HK-2 (cell line): ENCODE data around the gene HPS4.
A peak's percentile ranks its signal among the peaks of the same experiment; 100 is the strongest.
"Not testable (repeated sequence)": the region's sequence is repeated elsewhere in the genome, so short reads cannot be mapped to it uniquely, and the experiment has no call there.

ENCODE experiments used
- DNase-seq: peaks from one replicate; pipeline ENCODE4 v3.0.0-alpha.2; 2018; ENCODE audit not compliant: unreplicated experiment

Gene HPS4

DNA sequence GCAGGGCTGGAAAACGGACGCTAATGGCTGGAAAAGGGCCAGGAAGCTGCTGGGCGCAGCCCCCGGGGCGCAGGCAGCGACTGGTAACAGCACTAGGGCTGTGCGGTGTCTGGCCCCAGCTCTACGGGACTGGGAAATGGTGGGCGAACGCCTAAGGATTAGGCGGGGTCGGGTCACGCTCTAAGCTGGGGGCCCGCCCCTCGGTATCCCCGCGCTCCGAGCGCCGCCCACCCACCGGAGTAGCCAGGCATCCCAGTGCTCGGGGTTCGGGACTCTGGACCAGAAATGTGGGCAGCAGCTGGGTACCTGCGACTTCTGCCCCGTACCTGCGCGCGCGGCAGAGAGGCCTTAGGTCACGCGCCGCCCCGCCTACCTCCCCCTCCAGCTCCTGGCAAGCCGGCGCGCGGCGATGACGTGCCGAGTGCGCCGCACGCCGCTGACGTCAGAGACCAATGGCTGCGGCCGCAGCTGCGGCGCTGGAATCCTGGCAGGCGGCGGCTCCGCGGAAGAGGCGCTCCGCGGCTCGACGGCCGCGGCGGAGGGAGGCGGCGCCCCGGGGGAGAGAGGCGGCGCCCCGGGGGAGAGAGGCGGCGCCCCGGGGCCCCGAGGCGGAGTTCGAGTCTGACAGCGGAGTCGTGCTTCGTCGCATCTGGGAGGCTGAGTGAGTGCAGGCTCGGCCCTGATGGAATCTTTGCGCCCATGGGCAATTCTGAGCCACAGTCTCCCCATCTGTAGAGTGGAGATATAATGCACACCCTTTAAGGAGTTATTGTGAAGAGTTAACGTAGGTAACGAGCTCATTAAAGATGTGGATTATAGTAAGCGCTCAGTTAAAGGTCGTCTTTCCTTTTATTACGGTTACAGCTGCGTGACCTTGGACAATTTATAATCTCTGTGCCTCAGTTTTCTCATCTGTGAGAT, at the start of gene HPS4, which contains the start of gene SRRD:
TSS of gene HPS4 (minus strand) at position 345 of the 921 bp plus-strand sequence. CDS start 2,021 bp downstream, outside the sequence.
TSS of gene SRRD (plus strand) at position 439 of the 921 bp plus-strand sequence. CDS start at position 453, 14 bp downstream.
- peak; percentile 82 for DNase-seq

DNA sequence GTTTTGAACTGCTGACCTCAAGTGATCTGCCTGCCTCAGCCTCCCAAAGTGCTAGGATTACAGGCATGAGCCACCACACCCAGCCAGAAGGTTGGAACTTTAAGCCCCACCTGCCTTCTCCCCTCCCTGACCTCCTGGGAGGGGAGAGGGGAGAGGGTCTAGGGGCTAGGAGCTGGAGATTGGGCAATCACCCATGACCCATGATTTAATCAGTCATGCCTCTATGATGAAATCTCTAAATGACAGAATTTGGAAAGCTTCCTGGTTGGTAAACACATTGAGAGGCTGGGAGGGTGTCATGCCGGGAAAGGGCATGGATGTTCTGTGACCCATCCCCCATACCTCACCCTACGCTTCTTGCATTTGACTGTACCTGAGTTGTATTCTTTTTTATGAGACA, 45.8 kb upstream of the HPS4 start:
- DNase-seq, result no peak

DNA sequence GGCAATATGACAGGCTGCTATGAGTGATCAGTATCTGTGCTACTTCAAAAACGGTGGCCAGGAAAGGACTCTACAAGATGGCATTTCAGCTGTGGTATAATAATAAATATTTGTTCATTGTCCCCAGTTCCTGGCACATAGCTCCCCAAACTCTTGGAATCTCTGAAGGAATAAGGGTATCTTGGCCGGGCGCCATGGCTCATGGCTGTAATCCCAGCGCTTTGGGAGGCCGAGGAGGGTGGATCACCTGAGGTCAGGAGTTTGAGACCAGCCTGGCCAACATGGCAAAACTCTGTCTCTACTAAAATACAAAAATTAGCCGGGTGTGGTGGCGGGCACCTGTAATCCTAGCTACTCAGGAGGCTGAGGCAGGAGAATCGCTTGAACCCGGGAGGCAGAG, 44.9 kb upstream of the HPS4 start:
- DNase-seq, result not testable (repeated sequence)

DNA sequence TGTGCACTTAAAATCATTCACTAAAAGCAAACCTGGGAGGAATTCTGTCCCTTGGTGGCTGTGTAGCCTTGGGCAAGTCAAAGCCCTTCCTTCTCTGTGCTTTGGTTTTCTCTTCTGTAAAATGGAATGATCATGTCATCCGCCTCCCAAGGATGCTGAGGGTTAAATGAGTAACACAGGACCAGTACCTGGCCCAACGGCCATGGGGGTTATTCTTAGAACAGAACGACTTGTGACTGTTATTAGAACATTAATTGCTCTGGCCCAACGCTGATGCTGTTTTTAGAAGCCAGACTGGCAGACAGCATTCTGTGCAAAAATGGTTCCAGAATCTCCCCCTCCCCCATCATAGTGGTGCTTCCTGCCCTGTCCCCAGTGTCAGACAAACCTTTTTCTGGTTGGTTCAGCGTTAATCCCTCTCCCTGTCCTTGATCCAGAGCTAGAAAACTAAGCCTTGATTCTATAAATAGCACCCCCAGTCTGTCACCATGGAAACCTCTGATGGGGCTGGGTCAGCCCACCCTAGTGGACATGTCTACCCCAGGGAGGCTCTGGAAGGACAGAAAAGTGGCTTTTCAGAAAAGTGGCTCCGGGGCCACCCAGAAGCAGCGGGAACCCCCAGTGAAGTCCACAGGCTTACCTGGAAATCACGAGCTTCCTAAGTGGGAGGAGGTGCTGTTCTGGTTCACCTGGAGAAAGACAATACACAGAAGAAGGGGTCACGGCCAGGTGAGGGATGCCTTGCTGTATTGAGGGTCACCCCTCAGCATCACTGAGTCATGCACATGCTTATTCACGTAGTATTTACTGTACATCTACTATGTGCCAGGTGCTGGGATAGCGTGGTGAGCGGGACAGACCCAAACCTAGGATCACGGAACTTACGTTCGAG, 44.2 kb upstream of the HPS4 start:
- DNase-seq, result no peak

DNA sequence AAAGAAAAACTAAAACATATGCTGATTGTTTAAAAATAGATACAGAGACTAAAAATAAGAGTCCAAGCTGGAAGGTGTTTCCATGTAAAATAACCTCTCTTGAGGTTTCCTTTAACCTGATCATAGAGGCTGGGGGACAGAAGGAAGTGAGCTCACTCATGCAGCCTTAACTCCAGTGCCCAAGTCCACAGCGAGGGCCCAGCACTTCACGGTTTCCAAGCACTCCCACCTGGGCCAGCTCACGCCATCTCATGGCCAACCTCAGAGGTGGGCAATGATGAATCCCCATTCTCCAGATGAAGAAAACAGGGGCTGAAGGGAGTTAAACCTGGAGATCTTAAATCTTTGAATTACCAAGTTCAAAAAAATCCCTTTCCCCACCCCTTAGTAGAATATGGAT, 43.6 kb upstream of the HPS4 start:
- DNase-seq, result no peak

DNA sequence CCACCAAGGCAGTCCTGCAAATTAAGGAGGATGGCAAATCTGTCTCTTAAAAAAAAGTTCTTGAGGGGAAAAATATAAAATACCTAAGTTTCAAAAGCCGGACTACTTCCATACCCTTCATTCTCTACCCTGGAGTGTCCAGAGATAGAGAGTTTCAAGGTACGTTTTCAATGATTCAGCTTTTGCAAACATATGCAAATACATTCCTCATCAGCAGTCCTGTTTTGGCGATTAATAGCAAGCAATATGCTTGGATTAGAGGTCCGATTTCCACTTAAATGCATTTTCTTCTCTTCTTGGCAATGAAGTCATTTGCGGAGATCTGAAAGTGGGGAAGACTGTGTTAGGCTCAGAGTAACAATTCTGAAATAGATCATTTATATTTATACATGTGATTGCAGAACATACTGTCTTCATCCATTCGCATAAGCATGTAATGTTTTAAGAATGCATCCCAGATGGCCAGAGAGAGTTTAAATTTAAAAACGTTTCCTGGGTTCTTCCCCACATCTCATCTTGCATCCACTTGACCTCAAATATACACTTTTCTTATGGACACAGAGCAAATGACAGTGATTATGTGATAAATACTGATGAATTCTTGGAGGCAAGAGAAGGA, 42.5 kb upstream of the HPS4 start:
- no peak for DNase-seq

DNA sequence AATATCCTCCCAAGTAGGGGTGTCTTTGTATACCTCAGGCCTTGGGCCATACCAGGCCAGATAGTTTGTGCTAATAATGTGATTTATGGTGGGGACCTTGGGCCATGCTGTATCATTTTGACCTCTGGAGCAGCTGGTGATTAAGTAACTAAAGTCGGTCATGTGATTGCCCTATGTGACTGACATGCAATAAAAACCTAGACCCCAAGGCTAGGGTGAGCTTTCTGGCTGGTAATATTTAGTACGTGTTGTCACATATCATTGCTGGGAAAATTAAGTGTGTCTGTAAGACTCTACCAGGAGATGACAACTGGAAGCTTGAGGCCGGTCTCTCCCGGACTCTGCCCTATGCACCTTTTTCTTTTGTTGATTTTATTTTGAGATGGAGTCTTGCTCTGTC, 41.3 kb upstream of the HPS4 start:
- no peak for DNase-seq

DNA sequence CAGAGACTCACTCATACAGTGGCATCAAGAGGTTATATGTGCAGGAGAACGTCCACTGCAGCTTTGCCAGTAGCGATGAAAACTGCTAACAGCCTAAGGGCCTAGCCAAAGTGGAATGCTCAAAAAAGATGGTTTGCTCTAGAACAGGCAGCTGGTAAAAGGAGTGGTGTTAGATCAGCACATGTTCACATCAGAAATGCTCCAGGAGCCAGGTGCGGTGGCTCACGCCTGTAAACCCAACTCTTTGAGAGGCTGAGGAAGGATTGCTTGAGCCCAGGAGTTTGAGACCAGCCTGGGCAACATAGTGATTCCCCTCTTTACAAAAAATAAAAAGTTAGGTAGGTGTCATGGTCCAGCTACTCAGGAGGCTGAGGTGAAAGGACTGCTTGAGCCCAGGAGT, 39.0 kb upstream of the HPS4 start:
- DNase-seq, result no peak

DNA sequence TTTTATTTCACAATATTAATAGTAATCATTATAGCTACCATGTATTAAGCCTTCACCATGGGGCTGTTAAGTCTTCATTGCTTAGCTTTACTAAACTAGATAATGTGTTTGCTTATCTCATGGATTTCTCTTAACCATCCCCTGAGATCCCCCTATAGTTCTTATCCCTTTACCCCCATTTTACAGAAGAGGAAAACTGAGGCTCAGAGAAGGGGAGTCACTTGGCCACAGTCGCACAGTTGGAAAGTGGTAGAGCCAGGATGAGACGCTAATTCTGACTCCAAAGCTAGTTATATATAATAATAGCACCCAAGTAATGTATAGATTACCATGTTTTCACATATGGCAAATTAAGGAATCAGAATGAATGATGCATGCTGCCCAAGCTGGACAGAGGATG, 38.4 kb upstream of the HPS4 start:
- DNase-seq, result no peak

DNA sequence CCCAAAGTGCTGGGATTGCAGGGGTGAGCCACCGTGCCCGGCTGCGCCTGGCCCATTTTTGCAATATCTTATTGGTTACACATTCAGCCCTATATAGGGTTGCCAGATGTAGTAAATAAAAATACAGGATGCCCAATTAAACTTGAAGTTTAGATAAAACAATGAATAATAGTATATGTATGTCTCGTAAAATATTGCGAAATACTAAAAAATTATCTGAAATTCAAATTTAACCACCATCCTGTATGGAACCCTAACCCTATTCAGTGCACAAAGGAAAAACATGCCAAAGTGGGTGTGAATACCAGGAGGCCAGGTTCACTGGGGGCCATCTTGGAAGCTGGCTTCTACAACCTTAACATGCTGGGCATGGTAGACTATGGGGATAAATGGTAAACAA, 33.8 kb upstream of the HPS4 start:
- DNase-seq, result no peak

DNA sequence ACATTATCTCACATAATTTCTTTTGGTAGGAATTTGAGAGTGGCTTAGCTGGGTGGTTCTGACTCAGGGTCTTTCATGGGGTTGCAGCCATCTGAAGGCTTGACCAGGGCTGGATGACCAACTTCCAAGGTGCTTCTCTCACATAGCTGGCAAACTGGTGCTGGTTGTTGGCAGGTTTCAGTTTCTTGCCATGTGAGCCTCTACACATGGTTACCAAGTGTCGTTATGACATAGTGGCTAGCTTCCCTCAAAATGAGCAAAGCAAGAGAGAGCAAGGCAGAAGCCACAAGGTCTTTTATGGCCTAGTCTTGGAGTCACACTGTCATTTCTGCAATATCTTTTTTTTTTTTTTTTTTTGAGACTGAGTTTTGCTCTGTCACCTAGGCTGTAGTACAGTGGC, 32.9 kb upstream of the HPS4 start:
- no peak for DNase-seq

DNA sequence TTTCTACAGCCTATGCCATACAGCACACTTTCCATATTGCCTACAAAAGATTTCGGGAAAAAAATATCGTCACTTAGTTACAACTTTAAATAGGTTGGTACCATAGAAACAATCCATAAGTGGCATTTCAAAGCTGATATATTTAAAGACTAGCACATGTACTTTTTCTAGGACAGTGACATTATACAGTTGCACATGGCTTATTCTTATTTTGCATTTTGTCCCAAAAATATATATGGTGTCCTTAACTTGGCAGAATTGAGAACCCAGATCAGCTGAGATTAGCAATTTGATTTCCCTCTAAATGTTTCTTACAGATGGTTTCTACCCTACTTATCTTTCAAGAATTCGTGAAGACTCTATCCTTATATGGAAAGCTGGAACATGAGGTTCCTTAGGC, 32.3 kb upstream of the HPS4 start:
- DNase-seq, result no peak

DNA sequence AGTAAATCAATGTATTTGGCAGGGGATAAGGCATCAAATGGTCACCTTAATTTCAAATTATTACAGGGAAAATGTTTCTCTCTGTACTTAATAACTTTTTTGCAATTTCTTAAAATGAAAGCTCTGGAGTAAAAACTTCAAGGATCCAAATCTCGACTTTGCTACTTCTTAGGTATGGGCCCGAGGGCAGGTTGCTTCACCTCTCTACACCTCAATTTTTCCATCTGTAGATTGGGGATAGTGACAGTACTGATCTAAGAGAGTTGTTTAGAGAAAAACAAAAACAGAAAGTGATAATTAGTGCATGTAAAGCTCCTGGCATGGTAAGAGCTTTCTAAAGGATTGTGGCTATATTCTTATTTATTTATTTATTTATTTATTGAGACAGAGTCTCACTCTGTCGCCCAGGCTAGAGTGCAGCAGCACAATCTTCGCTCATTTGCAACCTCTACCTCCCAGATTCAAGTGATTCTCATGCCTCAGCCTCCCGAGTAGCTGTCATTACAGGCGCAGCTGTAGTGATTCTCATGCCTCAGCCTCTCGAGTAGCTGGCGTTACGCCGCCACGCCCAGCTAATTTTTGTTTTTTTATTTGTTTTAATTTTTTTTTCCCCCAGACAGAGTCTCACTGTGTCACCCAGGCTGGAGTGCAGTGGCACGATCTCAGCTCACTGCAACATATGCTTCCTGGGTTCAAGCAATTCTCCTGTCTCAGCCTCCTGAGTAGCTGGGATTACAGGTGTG, 31.0 kb upstream of the HPS4 start:
- DNase-seq, result no peak

DNA sequence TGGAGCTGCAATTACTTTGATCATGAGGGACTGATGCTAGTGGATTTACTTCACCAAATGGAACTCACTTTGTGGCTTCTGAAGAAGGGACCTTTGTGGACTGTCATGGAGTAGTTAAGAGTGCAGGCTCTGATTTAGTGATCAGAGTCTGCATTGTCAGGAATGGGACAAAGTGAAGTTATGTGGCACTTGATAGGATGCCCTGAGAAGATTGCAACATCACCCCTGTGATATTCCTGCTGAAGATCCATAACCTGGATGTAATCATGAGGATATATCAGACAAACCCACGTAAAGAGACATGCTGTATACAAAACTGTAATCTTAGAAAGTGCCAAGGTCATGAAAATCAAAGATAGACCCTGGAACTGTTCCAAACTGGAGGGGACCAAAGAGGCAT, 30.3 kb upstream of the HPS4 start:
- DNase-seq, result no peak

DNA sequence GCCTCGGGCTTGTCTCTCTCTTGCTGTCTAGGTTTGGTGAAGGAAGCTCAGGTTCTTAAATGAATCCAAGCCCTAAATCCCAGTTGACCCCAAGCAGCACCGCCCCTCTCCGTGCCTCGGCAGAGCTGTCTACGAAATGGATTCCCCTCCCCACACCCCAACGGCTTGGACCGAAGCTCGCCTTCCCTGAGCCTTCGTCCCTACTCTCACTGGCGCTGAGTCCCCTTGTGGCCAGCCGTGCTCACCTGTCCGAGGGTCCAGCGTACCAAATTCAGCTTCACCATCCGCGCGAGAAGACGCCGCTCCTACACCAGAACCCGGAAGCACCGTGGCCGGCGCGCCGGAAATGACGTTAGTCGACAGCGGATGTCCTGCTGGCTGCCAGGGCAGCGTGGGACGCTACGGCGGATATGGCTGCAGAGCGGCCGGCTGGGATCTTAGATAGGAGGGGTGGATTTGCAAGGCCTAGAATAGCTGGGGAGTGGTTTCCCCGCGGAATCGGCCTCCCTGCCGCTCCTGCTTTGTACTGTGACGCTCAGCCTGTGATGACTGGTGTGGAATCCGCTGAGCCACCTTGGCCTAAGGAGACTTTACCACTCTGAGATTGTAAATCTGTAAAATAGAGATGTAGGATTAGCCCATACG, 28.7 kb upstream of the HPS4 start, which contains the start of gene TFIP11:
TSS of gene TFIP11 (minus strand) at position 325 of the 645 bp plus-strand sequence. CDS start 2,201 bp downstream, outside the sequence.
- peak; percentile 90 for DNase-seq

DNA sequence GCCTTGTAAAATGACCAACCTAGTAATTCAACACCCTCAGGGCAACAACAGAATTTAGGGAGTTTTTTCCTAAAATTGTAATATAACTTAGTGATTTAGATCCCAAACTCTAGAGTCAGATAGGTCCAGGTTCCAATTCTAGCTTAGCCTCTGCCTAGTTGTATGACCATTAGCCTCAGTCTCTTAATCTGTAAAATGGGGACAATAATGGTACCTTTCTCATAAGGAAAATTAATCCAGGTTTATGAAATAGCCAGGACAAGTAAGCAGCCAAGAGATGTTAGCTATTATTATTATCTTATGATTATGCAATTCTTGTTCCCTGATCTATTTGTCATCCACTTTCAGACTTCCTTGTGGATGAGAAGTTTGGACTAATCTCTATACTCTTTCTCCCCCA, 24.6 kb upstream of the HPS4 start:
- DNase-seq, result no peak

DNA sequence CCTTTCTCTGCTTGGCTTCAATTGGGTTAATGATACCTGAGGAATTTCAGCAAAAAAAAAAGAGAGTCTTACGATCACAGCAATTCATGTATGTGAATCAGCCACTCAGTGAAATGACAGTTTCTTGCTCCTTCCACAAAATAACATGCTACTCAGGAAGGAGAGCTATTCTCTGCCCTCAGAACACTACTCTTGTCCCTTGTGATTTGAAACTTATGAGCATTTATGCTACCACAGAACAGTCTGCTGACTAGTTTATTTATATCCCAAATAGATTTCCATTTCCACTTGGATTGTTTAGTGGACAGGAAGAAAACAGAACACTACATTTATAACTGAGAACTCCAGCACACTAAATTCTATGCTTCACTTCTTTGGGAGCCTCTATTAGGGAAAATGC, 20.2 kb upstream of the HPS4 start:
- no peak for DNase-seq

DNA sequence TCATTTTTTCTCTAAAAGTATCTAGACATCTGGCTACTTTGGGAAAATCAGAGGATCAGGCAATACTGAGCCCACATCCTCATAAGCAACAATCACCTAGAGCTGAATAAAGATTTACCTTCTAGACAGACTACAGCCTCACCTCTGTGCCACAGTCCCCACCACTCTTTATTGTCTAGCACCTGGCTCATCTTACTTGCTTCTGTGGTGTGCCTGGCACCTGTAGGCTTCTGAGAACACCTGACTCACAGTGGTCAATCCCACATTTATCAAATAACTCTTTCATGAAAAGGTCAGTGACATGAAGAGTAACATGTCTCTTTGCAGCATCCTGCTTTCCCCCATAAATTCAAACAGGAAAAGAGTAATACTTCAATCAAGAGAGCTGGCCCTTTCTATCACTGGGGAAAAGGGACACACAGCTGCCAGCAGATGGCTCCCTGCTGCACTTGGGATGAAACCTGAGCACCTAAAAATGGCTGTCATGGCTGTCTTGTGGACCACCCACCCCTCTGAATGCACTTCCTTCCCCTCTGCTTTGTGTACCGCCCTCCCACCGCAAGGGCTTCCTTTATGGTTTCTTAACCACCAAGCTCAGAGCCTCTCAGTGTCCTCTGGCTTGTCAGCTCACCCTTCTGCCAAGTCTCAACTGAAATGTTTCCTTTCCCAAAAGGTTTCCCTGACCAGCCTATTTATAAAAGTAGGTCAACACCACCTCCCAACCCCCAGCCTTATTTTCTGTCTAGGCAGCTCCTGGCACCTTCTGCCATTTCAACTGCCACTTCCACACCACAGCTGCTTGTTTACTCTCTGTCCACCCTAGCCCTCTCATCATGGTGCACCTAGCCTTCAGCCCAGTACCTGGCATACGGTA, 19.3 kb upstream of the HPS4 start:
- DNase-seq, result no peak

DNA sequence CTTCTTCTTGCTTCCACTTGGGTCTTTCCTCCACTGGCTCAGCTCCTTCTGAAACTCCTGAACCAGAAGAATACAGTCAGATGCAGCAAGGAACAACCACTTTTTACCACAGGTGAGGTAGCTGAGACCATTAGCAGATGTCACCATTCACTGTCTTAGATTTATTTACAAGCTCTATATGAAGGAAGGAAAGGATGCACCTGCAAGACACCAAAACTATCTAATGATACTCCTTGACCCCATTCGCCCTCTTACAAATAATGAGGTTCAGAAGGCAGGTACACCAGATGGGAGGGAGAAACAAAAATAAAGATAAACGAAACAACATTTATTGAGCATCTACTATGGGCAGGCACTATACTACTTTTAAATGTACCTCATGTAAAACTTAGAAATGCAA, 18.4 kb upstream of the HPS4 start:
- DNase-seq, result no peak

DNA sequence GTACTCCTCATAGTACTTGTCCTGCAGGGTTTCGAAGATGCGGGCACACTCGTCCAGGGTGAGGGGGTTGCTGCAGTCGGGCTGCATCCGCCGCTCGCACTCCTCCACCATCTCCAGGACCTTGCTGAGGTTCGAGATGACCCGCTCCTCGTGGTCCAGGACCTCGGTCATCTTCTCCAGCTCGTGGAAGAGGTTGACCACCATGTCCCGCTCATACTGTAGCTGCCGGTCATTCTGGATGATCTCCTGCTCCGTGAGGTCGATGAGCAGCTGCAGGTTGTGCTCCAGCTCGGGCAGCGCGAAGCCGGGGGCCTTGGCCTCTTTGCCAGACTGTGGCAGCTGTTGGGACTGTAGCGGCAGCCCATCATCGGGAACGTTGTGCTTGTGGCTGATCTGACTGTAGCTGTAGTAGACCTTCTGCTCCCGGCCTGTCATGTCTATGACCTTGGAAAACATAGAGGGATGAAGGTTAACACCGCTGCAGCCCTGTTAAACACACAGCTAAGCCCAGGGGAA, 15.7 kb upstream of the HPS4 start:
- DNase-seq, result no peak
